SK-N-SH treated with all-trans-retinoic acid at 6 μM for 48 hours (cell line): Measurements from ENCODE around the gene NPLOC4.
A peak's percentile ranks its signal among the peaks of the same experiment; 100 is the strongest.

ENCODE experiments used
- ARNTL ChIP-seq: fragments of 450-650 bp; formaldehyde crosslinking; IDR thresholded peaks from 2 replicates; pipeline ENCODE4 v1.5.0; 2020; ENCODE audit warnings: low read depth, mild to moderate bottlenecking, moderate library complexity, borderline replicate concordance
- ESRRG ChIP-seq: fragments of 250-450 bp; sonication (Bioruptor Pico); IDR thresholded peaks from 2 replicates; pipeline ENCODE4 v1.6.1; 2021; ENCODE audit warnings: mild to moderate bottlenecking
- TOX ChIP-seq: fragments of 250-450 bp; sonication (Bioruptor Pico); IDR thresholded peaks from 2 replicates; pipeline ENCODE4 v1.8.0; 2021; ENCODE audit warnings: mild to moderate bottlenecking, moderate library complexity, borderline replicate concordance
- TF ChIP-seq, protein P1 (sequence below): fragments of 250-450 bp; sonication (Bioruptor Pico); IDR thresholded peaks from 2 replicates; pipeline ENCODE4 v1.8.0; 2020; ENCODE audit warnings: mild to moderate bottlenecking, moderate library complexity, borderline replicate concordance
- TF ChIP-seq, protein P2 (sequence below): fragments of 250-450 bp; sonication (Bioruptor Pico); IDR thresholded peaks from 2 replicates; pipeline ENCODE4 v1.5.0; 2020; ENCODE audit warnings: mild to moderate bottlenecking, moderate library complexity

DNA sequence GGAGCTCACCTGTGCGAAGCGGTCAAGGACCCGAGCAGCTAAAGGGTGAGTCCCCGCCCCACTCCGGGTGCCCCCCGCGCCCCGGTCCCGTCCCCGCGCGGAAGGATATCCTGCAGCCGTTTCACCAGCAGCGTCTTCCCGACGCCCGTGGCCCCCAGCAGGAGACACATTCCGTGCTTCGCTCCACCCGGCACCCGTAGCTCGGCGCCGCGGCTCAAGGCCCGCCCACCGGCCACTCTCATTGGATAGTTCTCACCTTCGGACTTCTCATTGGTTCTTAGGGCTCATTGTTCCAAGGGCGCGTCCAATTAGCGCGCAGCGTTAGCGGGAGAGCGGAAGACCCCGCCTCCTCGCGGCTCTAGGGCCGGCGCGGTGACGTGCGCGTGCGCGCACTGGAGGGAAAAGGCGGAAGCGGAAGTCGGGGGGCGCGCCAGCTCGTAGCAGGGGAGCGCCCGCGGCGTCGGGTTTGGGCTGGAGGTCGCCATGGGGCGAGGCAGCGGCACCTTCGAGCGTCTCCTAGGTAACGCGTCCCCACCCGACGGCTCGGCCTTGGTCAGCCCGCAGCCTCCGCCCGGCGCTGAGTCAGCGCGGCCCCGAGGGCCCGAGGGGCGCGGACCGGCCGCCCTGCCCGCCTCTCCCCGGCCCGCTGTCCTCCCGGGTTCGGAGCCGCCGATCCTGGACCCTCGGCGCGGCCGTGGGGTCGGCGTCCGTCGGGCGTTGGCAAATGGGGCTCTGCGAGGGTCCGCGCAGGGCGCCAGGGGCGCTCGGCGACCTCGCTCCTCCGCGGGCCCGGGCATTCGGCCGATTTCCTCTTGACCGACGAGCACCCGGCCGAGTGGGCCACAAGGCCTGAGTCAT is 46.9 kb upstream of the NPLOC4 start, which contains the start of the genes ARL16 and HGS:
- TF ChIP-seq TOX (CRISPR knock-in tag) (no peak), ARNTL (CRISPR knock-in tag) (no peak), ESRRG (CRISPR knock-in tag) (no peak)
- TF ChIP-seq, protein P1, sequence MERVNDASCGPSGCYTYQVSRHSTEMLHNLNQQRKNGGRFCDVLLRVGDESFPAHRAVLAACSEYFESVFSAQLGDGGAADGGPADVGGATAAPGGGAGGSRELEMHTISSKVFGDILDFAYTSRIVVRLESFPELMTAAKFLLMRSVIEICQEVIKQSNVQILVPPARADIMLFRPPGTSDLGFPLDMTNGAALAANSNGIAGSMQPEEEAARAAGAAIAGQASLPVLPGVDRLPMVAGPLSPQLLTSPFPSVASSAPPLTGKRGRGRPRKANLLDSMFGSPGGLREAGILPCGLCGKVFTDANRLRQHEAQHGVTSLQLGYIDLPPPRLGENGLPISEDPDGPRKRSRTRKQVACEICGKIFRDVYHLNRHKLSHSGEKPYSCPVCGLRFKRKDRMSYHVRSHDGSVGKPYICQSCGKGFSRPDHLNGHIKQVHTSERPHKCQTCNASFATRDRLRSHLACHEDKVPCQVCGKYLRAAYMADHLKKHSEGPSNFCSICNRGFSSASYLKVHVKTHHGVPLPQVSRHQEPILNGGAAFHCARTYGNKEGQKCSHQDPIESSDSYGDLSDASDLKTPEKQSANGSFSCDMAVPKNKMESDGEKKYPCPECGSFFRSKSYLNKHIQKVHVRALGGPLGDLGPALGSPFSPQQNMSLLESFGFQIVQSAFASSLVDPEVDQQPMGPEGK = peak; percentile 79; the same call in 1 of the 2 replicates
- TF ChIP-seq, protein P2, sequence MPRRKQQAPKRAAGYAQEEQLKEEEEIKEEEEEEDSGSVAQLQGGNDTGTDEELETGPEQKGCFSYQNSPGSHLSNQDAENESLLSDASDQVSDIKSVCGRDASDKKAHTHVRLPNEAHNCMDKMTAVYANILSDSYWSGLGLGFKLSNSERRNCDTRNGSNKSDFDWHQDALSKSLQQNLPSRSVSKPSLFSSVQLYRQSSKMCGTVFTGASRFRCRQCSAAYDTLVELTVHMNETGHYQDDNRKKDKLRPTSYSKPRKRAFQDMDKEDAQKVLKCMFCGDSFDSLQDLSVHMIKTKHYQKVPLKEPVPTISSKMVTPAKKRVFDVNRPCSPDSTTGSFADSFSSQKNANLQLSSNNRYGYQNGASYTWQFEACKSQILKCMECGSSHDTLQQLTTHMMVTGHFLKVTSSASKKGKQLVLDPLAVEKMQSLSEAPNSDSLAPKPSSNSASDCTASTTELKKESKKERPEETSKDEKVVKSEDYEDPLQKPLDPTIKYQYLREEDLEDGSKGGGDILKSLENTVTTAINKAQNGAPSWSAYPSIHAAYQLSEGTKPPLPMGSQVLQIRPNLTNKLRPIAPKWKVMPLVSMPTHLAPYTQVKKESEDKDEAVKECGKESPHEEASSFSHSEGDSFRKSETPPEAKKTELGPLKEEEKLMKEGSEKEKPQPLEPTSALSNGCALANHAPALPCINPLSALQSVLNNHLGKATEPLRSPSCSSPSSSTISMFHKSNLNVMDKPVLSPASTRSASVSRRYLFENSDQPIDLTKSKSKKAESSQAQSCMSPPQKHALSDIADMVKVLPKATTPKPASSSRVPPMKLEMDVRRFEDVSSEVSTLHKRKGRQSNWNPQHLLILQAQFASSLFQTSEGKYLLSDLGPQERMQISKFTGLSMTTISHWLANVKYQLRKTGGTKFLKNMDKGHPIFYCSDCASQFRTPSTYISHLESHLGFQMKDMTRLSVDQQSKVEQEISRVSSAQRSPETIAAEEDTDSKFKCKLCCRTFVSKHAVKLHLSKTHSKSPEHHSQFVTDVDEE (CRISPR knock-in tag) = peak; percentile 52; the same call in 1 of the 2 replicates
